ENCODE results near the gene PTBP1. TPM values are rescaled to one million over a fixed set of nuclear protein-coding genes. Genes with fewer than 3 reads are reported as not detected.
A peak's percentile ranks its signal among the peaks of the same experiment; 100 is the strongest.

The PTBP1 gene
- total RNA-seq, 2 experiments from 2014 or later = 246 to 252 TPM

DNA sequence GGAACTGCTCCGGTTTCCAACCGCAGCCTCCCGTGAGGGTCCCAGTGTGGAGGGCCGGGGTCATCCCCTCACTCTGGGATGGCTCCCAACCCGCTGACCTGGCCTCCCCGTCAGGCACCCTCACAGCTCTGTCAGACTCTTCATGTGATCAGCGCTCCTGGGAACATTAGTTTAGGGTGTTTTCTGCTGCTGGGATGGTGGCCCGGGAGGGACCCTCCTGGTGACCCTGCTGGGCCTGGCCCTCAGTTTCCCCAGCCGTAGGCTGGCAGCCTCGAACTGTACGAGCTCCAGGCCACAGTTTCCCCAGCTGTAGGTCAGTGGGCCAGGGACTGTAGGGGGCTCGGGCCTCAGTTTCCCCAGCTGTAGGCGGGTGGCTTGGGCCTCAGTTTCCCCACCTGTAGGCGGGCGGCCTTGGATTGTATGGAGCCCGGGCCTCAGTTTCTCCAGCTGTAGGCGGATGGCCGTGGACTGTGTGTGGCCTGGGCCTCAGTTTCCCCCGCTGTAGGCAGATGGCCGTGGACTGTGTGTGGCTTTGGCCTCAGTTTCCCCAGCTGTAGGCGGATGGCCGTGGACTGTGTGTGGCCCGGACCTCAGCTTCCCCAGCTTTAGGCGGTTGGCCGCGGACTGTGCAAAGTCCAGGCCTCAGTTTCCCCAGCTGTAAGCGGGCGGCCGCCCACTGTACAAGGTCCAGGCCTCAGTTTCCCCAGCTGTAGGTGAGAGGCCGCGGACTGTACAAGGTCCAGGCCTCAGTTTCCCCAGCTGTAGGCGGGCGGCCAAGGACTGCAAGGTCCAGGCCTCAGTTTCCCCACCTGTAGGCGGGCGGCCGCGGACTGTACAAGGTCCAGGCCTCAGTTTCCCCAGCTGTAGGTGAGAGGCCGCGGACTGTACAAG, 1.3 kb upstream of the PTBP1 start:
- no peaks in the 10 kb centered on the region for H3K9me3 Mint-ChIP-seq
- Histone ChIP-seq H3K27ac (ENCODE audit: low read depth in 1 of 2, low read length in 2 of 2) (no peak overlapping the region), H3K9me3 (ENCODE audit: control insufficient read depth in 1 of 2, insufficient read depth in 1 of 2, low read length in 2 of 2) (no peaks in the 10 kb centered on the region), H3K36me3 (ENCODE audit: insufficient read depth, low read length) (peaks cover 22% of the 10 kb centered on the region), H3K4me1 (ENCODE audit: insufficient read depth, low read length) (peaks cover 38% of the 10 kb centered on the region), H3K27me3 (ENCODE audit: control insufficient read depth in 1 of 2, insufficient read depth in 2 of 2, low read length in 2 of 2) (no peaks in the 10 kb centered on the region), H3K4me3 (ENCODE audit: low read length) (peak overlapping the region; percentile 87)
- no peak for TF ChIP-seq CTCF (IDR thresholded peaks at IDR 0.05)
- intact Hi-C loops (cut with DNase I, micrococcal nuclease) = loop anchor here (5.0 to 10.0 kb wide), 4 partner anchors 134 to 449 kb away; partner anchors contain the start of genes ATP5F1D (in 1 of the 2), GPX4 (in 1 of the 2), MIDN (in 1 of the 2) and RNF126 (in 1 of the 2)
- no peak overlapping the region for H3K4me3 Mint-ChIP-seq
- no peak overlapping the region for H3K27ac Mint-ChIP-seq
- peaks cover 27% of the 10 kb centered on the region for H3K4me1 Mint-ChIP-seq (ENCODE audit: low read depth)
- ATAC-seq (ENCODE audit: poor library complexity) (no peak), DNase-seq (peak in 1 of 14 experiments; percentile 64)
- ChIA-PET CTCF (interaction anchor here (0.5 kb wide), 1 partner anchor 11 kb away, joined by 3 read pairs; no protein-coding TSS in a partner anchor), POLR2A (interaction anchor here (0.7 to 2.2 kb wide), 6 partner anchors 97 to 473 kb away, joined by 3 to 11 read pairs (median 4); partner anchors contain the start of genes ARHGAP45, CIRBP, GPX4 and MED16)
- H3K27me3 Mint-ChIP-seq = no peaks in the 10 kb centered on the region
- peaks cover 30% of the 10 kb centered on the region for H3K36me3 Mint-ChIP-seq (ENCODE audit: low read depth)

DNA sequence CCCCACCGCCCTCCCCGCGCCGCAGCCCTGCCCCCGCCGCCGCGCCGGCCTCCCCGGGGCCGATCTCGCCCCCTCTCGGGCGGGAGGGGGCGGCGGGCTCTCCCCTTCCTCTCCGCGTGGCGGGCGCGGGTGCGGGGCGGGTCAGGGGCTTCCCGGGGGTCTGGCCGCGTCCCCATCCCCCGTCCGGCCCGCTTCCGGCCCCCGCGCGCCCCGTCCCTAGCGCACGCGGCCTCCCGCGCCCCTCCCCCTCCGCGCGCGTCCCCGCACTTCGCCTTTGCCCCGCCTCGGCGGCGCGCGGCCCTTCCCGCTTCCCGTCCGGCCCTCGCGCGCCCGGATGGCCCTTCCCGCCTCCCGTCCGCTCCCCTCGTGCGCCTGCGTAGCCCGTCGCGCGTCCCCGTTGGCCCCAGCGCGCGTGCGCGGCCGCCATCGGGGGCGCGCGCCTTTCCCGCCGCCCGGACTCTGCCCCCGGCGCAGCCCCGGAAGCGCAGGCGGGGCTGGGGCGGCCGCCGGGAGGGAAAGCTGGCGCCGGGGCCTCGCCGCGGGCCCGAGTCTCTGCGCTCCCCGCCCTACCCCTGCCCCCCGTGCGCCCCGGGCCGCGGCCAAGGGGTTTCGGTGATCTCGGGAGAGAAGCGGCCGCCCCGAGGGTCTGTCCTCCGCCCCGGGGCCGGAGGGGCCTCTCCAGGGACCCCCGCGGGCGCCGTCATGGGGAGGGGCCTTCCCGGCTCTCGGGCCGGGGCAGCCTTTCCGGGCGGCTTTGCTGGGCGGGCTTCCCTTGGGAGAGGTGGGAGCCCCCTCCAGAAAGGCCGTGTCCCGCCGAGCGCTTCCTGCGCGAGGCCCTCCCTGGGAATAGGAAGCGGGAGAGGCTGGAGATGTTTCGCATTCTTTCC, 519 bp downstream of the PTBP1 start:
- ChIA-PET CTCF (no interaction called here), POLR2A (interaction anchor here (0.6 to 2.2 kb wide), 14 partner anchors 59 to 477 kb away, joined by 3 to 11 read pairs (median 5); partner anchors contain the start of genes ARHGAP45, CIRBP, FAM174C and GPX4)
- Mint-ChIP-seq H3K4me3 (peak overlapping the region; percentile 89), H3K9me3 (no peaks in the 10 kb centered on the region), H3K27ac (peak overlapping the region; percentile 87), H3K4me1 (ENCODE audit: low read depth) (peaks cover 44% of the 10 kb centered on the region), H3K27me3 (no peaks in the 10 kb centered on the region), H3K36me3 (ENCODE audit: low read depth) (peaks cover 38% of the 10 kb centered on the region)
- H3K27me3 ChIP-seq (ENCODE audit: control insufficient read depth in 1 of 2, insufficient read depth in 2 of 2, low read length in 2 of 2) = no peaks in the 10 kb centered on the region
- DNase-seq = peak; percentile 71 to 95 (median 87)
- H3K27ac ChIP-seq (ENCODE audit: low read depth in 1 of 2, low read length in 2 of 2) = peak overlapping the region; percentile 63 to 72
- peak overlapping the region; percentile 79 for H3K4me3 ChIP-seq (ENCODE audit: low read length)
- TF ChIP-seq CTCF (IDR thresholded peaks at IDR 0.05) = no peak
- peak; percentile 10 for ATAC-seq (ENCODE audit: poor library complexity)
- peaks cover 34% of the 10 kb centered on the region for H3K36me3 ChIP-seq (ENCODE audit: insufficient read depth, low read length)
- H3K4me1 ChIP-seq (ENCODE audit: insufficient read depth, low read length) = peaks cover 56% of the 10 kb centered on the region
- intact Hi-C loops (cut with DNase I, micrococcal nuclease) = loop anchor here (1.0 to 10.0 kb wide), 6 partner anchors 116 to 447 kb away; partner anchors contain the start of genes RNF126 (in 2 of the 2), ATP5F1D (in 1 of the 2), GPX4 (in 1 of the 2) and MIDN (in 1 of the 2)
- no peaks in the 10 kb centered on the region for H3K9me3 ChIP-seq (ENCODE audit: control insufficient read depth in 1 of 2, insufficient read depth in 1 of 2, low read length in 2 of 2)

Data from CD4-positive, alpha-beta T cell (primary cell).